Stimulated activated CD4-positive, alpha-beta T cell treated with anti-CD3 and anti-CD28 coated beads, Interleukin-1b, Interleukin-23, amount 100 ng/mL, for 24 hours (primary cell): ENCODE data around the gene CHD3.
"Not testable (repeated sequence)": the region's sequence is repeated elsewhere in the genome, so short reads cannot be mapped to it uniquely, and the experiment has no call there.

Experiments
- DNase-seq, 4 experiments: peaks; one replicate each; pipeline ENCODE4 v3.0.0-alpha.2; 2020; ENCODE audit warnings: low read depth in 4 of 4, low spot score in 1 of 4

Gene CHD3

GRCh38 chr17:7931709-7932482 is 43.3 kb downstream of the CHD3 start, which contains the start of the genes CNTROB and TRAPPC1:
CNTROB (plus strand) TSS chr17:7932206; CDS start chr17:7933080, 874 bp downstream.
TRAPPC1 (minus strand) TSS chr17:7931946; CDS start chr17:7931829, 117 bp downstream.
- peak; percentile 97 to 99 (median 98) for DNase-seq

- no peak for DNase-seq
These were observed 43.9 kb downstream of the CHD3 start for GRCh38 chr17:7932483-7932891.

DNA sequence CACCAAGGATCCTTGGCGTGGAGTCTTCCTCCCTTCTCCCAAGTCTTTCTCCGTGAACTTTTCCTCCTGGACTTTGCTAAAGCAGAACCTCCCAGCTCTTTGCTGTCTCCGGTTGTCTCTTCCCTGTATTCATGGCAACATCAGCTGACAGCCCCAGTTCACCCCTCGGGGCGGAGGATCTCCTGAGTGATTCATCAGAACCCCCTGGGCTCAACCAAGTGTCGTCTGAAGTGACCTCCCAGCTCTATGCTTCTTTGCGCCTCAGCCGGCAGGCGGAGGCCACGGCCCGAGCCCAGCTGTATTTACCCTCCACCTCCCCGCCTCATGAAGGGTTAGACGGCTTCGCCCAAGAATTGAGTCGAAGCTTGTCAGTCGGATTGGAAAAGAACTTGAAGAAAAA is 44.4 kb downstream of the CHD3 start:
- peak in 1 of 4 experiments; percentile 16 for DNase-seq

- no peak for DNase-seq
These were observed 47.3 kb downstream of the CHD3 start for GRCh38 chr17:7935859-7936258.

- no peak for DNase-seq
These were observed 51.4 kb downstream of the CHD3 start for GRCh38 chr17:7940034-7940433.

DNA sequence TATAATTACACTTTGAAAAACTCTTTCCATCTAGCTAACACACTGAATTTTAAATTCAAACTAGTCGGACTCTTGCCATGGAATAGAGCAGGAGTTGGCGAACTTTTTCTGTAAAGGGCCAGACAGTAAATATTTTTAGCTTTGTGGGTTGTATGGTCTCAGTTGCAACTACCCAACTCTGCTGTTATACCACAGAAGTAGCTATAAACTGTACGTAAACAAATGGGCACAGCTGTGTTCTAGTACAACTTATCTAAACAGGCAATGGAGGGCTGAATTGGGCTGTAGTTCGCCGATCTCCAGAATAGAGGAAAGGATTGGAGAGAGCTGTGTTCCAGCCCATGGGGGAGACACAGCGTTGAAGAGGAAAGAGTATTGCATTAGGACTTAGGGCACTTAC is 52.2 kb downstream of the CHD3 start:
- DNase-seq = no peak

DNA sequence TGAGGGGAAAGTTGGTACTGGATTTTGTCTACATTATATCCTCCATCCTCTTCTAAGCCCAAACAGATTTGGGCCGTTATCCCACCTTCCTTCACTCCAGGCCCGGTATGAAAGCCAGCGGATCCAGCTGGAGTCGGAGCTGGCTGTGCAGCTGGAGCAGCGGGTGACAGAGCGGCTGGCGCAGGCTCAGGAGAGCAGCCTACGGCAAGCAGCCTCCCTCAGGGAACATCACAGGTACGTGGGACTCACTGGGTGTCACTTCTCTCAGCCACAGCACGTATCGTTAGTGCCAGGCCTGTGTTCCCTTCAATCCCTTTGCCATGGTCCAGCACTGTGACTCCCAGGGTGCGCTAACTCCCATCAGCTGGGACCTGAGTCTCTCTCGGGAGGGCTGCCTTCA is 54.7 kb downstream of the CHD3 start:
- no peak for DNase-seq

DNA sequence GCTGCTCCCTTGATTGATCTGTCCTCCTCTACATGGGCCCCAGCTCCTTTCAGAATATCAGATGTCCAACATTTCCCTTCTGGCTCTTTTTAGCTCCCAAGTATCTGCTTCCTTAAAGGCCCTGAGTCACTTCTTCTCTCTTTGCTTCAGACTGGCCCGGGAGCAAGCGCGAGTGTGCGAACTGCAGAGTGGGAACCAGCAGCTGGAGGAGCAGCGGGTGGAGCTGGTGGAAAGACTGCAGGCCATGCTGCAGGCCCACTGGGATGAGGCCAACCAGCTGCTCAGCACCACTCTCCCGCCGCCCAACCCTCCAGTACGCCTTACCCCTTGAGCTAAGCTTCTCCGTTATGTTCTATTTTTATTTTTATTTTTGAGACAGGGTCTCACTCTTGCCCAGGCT is 55.7 kb downstream of the CHD3 start:
- DNase-seq = no peak

- DNase-seq = no peak
These were observed 57.1 kb downstream of the CHD3 start for GRCh38 chr17:7945651-7946050.

DNA sequence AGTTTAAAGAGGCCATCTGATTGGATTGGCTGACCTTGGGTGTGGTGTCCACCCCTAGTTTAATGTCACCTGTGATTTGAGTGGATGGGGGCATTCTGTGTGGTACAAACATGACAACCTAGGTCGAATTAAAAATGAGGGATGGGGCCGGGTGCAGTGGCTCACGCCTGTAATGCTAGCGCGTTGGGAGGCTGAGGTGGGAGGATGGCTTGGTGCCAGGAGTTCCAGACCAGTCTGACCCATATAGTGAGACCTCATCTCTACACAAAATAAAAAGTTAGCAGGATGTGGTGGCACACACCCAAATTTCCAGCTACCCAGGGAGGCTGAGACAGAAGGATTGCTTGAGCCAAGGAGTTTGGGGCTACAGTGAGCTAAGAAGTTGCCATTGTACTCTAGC is 57.9 kb downstream of the CHD3 start:
- DNase-seq = no peak

DNA sequence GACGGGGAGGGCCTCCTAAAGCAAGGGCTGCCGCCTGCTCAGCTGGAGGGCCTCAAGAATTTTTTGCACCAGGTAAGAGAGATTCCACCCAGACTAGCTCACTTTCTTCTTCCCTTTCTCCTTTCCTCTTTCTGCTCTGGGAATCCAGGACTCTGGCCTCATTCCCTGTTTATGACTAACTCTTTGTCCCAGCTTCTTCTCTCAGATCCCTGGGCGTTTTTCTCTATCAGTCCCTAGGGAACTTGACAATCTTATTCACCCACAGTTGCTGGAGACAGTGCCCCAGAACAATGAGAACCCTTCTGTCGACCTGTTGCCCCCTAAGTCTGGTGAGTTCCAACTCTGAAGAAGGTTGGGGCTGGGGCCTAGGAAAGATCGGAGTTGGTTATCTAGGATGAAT is 59.1 kb downstream of the CHD3 start:
- no peak for DNase-seq

- no peak for DNase-seq
These were observed 62.0 kb downstream of the CHD3 start for GRCh38 chr17:7950578-7950977.

DNA sequence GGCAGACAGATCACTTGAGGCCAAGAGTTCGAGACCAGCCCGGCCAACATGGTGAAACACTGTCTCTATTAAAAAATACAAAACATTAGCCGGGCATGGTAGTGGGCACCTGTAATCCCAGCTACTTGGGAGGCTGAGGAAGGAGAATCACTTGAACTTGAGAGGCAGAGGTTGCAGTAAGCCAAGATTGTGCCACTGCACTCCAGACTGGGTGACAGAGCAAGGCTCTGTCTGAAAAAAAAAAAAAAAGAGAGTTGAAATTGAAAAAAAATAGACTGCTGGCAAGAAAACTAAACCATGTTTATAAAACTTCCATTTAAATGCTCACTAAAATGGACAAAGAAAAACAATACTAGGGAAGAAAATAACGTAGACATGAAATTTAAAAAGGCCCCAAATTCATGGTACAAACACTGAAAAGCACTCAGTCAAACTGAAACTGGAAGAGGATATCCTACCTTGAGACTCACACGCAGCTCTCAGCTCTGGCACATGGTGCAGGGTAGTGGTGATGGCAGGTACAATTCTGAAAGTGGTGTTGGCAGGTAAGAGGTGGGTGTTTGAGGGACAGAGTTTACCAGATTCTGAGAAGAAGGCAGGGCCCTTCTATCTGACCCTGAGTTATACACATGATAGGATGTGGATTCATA is 62.7 kb downstream of the CHD3 start:
- DNase-seq = peak in 2 of 4 experiments; percentile 12 to 32

- not testable (repeated sequence) for DNase-seq
These were observed 64.7 kb downstream of the CHD3 start for GRCh38 chr17:7953266-7953665.

DNA sequence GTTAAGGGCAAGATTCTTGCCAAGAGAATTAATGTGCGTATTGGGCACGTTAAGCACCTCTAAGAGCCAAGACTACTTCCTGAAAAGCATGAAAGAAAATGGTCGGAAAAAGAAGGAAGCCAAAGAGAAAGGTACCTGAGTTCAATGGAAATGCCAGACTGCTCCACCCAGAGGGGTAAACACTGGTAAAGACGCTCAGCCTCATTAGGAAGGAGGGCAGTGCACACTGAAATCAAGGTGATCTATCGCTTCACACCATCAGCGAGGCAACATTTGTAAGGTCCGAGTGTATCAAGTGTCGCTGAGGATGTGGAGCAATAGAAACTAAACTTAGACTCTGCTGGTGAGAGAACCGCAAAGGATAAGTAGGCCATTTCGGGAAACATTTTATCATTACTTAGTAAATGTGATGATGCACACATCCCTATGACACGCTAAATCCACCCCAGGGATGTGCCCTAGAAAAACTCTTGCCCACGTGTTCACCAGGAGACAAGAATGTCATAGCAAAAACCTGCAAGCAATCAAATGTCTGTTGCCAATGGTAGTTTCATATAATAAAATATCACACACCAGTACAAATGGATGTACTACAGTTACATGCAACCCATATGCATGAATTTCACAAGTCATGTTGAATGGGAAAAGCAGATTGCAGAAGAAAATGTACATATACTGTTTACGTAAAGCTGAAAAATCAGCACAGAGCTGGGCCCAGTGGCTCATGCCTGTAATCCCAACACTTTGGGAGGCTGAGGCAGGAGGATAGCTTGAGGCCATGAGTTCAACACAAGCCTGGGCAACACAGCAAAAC is 67.0 kb downstream of the CHD3 start:
- DNase-seq = no peak

DNA sequence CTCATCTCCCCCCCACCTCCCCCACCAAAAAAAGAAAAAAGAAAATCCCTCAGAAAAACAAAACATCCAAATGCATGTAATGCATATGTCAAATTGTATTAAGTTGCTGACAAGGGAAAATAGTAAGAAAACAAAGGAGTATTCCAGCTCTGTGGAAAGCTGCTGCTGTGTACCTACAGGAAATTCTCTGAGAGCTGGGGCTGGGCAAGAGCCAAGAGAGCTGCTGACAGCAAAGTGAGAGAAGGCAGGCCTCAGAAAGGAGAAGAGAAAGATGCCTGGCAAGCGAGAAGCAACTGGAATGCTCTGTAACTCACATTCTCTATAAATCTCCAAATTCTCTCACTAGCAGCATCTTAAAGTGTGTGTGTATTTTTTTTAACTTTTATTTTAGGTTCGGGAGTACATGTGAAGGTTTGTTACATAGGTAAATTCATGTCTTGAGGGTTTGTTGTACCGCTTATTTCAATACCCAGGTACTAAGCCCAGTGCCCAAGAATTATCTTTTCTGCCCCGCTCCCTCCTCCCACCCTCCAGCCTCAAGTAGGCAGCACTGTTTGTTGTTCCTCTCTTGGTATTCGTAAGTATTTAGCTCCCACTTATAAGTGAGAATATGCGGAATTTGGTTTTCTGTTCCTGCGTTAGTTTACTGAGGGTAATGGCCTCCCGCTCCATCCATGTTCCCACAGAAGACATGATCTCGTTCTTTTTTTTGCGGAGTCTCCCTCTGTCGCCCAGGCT is 67.8 kb downstream of the CHD3 start:
- DNase-seq = no peak

DNA sequence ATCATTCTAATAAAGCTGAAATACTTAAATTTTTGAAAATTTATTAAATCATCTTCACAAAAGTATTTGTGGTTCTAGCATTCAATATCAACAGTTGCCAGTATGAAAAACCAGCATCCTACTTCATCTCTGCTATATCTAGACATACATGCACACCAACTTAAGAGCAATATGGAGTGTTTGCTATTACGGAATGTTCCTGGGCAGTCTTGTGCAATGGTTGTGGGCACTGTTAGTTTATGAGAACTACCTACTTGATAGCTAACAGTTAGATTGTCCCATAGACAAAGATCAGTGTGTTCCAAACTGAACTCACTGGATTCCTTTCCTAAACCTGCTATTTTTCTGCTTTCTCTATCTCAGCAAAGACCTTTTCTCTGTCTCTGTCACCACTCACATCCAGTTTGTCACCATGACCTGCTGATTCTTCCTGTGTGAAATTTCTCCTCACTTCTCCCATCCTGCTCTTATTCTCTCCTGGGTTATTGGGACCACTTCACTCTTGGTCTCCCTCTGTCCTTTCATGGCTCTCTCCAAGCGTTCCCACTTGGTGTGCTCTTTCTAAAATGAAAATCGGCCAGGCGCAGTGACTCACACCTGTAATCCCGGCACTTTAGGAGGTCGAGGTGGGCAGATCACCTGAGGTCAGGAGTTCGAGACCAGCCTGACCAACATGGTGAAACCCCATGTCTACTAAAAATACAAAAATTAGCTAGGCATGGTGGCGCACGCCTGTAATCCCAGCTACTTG is 71.1 kb downstream of the CHD3 start:
- no peak for DNase-seq

DNA sequence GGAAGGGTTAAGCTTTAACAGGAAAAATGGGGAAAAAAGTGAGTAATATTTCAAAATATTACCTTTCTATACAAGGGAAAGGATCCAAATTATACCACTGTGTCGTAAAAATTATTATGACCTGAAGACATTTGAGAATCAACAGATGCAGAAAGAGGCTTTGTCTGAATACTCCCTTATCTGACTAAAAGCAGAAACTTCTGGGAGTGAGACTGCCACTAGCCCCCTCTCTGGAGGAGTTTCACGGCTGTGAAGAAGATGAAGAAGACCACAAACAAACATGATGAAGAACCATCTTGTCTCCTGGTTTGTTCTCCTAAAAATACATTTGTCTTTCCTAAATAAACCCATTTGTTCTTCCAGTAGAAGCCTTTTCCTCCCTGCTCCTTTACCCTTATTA is 72.8 kb downstream of the CHD3 start:
- no peak for DNase-seq
